Inferior parietal cortex (tissue), 1 donor: ENCODE results near the gene ADCY5.
A peak's percentile ranks its signal among the peaks of the same experiment; 100 is the strongest.

Experiments
- DNase-seq: peaks from one replicate; pipeline ENCODE4 v3.0.0-alpha.2; 2016; ENCODE audit errors: extremely low spot score

The ADCY5 gene

DNA sequence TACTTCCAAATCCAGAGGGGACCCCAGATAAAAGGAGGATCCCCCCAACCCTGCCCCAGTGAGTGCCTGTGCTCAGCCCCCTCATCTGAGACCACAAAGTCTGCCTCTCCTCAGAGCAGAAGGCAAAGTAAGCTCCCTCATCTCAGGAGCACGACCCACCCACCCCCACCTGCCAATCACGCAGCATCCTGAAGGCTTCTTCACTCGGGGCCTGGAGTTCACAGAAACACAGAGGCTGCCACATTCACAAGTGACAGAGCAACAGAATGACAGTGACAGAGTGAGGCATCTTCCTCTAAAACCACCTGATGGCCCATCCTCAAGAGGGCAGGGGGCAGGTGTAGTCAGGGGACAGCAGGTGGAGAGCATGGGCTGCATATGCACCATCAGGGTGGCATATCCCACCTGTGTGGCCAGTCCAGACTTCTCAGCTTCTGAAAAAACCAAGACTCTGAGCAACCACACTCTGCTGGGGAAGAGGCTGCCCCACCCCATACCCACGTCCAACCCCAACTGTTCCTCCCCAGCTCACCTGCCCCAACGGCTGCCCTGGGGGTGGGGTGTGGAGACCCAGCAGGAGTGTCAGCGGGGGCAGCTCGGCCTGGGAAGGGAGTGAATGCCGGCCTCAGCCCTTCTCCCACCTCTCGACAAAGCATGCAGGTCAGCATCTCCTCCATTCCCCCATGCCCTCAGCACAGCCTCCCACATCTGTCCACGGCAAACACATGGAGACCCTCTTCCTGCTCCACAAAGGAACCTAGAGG lies 19.3 kb downstream of the ADCY5 start:
- no peak for DNase-seq

DNA sequence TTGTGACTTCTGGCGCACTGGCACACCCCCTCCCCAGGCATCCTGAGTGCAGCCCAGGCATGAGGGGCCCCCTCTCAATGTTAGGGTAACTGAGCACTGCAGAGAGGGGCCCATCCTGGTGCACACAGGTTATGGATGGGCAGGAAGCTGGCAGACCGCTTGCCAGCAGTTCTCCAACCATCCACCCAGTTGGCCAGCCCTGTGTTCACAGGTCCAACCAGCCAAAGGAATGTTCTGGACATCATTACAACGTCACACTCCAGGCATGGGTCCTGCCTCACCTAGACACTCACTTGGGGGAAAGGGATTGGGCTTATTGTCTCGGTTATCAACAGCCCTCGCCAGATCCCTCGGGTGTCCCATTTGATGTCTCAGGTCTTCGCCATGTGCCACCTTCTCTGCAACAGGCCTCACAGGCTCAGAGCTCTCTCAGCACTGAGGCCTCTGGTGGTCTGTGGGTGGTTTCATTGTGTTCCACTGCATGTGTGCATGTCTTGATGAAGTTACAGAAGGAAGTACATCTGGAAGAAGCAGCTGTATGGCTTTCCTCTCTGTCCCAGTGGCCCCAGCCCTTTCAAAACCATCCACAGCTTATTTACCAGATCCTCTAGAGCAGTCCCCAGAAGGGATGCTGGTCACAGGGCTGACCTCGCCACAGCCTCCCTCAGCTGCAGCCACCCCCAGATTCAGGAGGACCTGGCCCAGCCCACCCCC lies 23.7 kb downstream of the ADCY5 start:
- DNase-seq, result no peak

DNA sequence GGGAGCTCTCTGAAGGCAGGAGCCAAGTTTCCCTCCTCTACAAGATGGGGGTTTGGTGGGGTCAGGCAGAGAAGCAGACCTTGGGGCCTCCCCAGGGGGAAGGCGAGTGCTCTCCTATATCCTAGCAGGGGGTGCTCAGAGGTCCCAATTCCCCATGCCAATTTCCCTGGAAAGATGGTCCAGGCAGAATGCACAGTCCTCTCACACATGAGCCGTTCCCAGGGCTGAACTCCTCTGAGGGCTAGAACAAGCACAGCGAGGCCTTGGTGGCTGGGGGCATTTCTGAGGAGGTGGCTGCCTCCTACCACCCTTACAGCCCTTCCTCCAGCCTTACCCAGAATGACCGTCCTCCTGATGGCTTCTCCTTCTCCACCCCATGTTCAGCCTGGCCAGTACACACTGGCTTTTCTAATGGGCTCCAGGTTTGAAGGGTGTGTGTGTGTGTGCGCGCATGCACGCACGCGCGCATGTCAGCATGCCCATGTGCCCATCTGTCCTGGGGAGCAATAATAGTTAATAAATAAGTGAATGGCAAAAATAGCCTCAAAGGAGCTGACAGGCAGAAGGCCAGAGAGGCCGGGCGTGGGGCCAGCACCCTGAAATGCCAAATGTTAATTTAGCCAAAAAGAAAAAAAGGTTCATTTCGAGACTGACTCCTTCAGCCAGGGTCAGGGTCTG lies 24.4 kb downstream of the ADCY5 start:
- no peak for DNase-seq

DNA sequence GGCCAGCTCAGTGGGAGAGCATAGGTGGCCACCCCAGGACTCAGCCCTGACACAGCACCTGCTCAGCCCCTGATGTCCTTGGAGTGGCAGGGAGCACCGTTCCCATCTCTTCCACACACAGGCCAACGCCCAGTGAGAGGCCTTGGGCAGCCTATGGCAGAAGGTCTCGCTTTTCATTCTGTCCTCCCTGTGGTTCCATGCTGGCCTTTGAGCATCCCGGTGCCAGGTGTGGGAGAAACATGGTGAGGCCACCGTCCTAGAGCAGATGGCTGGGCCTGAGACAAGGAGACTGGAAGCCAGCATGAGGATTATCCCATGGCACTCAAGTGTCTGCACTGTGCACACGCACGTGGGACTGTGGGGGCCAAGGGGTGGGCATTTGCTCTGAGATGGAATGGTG lies 25.1 kb downstream of the ADCY5 start:
- DNase-seq, result no peak

DNA sequence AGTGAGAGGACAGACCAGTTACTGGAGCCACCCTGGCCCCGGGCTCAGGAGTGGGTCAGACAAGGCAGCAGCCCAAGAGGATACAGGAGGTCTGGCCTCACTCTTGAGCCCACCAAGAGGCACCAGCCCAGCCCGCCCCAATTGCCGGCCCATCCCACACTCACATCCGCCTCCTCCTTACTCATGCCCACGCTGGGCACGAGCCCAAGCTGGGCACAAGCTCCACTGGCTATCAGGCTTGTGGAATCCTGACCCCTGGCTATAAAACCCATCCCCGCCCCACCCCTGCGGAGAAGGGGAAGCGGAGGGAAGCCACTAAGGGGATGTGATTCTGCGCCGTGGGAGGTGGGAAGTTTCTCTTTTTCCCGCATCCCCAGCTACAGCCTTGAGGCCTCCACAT lies 25.9 kb downstream of the ADCY5 start:
- DNase-seq, result no peak

DNA sequence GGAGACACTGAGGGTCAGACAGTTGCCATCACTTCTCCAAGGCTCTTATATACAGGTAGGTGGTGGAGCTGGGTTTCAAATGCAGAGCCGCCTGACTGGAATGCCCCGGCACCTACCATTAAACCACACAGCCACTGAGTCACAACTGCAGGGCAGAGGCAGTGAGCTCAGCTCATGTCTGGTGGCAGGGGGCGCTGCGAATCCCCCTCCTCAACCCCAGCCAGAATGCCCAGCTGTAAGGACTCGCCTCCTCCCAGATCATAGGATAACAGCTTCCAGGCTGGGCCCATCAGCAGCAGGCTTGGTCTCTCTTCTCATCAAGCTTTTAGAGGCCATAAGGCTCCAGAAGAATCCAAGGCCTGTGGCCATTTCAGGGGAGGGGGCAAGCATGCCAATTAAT lies 26.4 kb downstream of the ADCY5 start:
- DNase-seq, result no peak

DNA sequence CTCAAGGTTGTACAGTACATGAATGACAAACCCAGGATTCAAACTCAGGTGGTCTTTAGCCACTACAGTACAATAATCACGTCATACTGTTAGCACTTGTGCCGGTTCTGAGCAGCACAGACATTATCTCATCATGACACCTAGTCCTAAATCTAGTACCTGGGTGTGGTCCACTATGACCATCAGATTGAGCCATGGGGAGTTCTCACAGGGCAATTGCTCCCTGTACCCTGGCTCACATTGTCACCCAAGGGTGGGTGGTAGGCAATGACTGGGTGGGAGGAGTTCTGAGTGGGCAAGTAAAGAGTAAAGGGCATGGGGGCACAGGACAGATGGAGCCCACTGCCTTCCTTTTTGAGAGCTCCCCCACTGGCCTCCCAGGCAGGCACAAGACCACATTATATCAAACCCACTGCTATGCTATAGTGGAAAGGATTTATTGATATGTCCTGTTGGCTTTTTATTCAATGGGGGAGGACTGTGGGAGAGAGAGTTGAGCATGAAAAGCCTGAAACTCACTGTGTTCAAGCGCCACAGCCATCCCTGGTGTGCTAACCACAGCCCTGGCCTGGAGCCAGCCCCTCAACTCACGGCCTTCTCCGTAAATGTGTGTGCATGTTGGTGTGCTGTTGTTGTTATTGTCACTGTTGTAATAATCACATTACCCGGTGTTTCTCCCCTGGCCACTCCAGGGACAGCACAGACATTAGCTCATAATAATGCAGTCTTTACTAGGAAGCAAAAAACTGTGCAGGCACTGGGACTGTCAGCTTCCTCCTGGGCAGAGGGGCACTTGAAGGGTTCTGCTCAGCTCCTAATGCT lies 27.3 kb downstream of the ADCY5 start:
- no peak for DNase-seq

DNA sequence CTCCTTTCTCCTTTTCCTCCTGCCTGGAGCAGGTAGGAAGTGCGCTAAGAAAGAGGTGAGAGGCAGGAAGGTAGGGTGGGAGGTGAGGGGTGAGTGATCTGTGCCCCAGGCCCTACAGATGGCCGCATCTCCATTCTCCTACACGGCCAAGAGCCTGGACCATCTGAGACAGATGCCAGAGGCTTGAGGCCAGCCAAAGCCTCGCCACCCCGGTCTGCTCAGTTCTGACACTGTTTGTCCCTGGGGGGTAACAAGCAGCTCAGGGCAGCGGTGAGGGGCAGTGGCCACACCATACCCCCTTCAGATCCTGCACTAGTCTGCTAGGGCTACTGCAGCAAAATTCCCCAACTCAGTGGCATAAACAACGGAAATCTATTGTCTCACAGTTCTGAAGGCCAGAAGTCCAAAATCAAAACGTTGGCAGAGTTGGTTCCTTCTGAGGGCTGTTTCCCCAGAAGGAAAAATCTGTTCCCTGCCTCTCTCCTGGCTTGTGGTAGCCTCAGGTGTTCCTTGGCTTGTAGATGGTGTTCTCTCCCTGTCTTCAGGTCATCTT lies 28.4 kb downstream of the ADCY5 start:
- no peak for DNase-seq

DNA sequence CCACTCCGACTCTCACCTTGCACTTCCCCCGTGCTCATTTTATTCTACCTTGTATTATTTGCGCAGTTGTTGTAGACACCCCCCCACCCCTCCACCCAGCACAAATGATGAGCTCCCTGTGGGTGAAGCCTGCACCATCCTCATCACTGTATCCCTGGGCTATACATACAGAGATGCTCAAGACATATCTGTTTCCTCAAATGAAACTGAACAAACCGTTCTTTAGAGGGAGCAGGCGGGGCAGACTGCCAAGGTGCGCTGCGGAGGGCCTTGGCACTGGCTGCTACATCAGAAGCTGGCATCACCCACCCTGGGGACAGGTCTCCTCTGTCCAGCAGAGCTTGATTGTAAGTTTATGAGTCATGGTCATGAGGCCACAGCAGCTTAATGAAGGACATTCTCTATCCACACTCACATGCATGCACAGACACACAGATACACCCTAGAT lies 29.0 kb downstream of the ADCY5 start:
- DNase-seq, result peak; percentile 77

DNA sequence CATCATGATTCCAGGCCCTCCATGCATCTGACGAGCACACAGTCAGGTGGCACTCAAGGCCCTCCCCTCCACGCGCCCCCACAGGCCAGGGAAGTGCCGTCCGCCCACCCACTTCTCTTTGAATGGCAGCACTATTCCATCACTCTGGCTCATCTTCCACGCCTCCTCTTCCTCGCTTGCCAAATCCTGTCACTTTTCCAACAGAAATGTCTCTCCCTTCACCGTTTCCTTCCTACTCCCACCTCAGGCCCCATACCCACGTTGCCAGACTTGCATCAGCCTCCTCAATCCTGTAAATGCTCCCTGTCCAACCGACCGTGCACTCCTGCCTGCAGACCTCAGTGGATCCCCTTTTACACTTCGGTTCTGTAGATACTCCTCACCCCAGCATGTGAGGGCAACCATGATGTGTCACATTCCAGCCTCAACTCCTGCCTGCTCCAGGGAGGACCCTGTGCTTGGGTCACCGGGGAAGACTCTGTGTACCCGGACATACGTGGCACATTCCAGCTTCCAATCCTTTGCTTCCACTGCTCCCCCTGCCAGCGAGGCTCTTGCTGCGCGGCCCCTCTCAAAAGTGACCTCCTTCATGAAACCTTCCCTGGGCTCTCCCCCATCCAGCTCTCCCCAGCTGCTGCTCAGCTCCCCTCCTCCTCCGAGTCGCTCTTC lies 29.6 kb downstream of the ADCY5 start:
- no peak for DNase-seq

DNA sequence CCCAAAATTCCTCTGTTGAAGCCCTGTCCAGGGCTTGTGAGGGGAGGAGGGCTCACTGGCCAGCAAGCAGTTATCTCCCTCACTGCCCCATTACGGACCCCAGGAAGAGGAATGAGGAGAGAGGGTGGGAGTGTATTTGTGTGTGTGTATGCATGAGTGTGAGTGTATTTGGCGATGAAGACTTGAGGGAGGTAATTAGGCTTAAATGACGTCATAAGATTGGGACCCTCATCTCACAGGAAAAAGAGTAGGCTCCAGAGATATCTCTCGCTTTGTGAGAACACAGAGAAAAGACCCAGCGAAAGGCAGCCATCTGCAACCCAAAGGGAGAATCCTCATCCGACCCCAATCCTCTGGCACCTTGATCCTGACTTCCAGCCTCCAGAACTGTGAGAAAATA lies 32.2 kb downstream of the ADCY5 start:
- no peak for DNase-seq

DNA sequence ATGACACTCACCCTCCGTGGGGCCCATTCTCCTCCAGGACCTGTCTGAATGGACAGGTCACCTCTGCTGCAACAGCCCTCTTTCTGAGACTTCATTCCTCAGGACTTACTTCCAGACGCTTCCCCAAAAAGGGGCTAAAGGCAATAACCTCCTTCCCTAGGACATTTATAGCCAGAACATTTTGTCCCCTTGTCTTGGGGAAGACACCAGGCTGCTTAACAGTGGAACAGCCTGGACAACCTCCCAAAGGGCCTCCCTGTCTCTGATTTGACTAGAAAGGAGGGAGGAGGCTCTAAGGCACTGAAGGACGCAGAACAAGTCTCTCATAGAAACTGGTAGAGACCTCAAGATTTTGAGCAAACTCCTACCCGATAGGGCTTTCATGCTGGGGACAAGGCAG lies 32.7 kb downstream of the ADCY5 start:
- no peak for DNase-seq

DNA sequence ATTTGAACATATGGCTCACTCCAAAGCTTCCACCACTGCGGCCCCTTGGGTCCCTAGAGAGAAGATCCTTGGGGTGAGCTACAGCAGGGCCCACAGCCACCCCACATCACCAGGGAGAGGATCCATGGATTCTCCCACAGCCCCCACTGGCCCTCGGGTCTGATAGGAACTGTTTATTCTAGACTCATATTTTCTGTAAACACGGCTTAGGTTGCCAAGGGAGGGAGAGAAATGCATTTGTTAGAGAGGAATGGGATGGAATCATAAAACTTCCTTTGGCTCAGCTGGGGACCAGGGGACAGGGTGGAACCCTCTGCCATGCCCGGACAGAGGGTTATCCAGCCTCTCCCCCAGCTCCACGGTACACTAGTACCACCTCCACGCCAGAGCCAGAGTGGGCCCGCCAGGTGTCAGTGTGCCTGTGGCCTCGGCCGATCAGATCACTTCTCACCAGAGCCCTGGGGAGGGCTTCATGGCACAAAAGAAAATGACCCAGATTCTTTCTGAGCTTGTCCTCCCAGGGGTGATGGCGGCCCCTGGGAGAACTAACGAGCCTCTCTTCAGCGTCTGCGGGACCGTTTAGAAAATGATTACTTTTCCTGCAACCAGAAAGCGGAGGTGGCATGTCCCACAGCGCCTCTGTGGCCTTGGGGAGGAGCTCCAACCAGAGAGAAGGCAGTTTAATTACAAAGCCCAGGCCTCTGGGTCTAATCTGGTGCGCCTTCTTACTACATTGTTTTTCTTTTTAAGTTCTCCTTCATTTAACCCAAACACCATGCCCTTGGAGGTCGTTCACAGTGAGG lies 33.7 kb downstream of the ADCY5 start:
- no peak for DNase-seq

DNA sequence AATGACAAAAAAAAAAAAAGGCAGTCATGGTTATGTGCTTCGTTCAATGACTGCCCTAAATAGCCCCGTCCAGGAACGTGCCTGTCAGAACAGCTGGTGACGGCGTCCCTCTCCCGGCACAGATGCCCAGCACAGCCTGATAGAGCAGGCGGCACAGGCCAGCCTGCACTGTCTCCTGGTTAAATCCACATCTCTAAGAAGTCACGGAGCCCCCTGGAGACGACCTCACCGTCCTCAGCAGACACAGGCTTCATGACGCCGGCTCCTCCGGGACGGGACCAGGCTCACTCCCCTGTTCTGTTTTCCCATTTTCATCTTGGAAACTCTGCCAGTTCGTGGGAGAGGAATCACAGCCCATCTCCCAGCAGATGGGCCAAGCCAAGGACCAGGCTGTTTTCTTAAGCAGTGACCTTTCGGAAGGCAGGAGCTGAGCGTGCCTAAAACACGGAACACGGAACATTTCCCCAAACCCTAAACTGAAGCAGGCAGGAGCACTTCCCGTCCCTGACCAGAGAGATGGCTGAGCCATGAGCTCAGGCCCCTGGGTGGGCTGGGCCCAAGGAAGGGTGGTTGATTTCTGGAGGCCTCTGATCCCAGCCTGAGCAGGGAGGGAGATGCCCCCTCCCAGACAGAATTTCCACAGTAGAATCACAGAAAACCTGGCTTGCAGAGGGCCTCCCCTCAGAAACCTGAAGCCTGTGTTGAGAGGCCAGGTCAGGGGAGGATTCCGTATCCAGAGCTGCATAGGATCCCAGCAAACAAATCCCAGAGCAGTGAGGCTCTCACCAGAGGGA lies 35.9 kb downstream of the ADCY5 start:
- DNase-seq, result no peak

DNA sequence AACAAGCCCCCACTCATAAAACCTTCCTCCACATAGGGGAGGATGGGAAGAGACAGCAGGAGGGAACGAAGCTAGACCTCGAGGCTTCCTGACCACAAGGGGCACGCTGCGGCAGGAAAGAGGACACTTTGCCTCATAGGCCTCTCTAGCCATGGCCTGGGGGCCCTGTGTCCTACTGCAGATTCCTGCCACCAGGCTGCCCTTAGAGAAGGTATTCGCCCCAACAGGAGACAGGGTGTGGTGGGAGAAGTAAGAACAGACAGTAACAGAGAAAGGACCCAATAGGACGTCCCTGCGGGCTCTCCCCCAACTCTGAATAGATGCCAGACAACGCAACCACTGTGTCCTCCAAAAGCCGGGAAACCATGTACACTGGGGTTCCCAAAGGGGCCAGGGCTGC lies 36.8 kb downstream of the ADCY5 start:
- no peak for DNase-seq

DNA sequence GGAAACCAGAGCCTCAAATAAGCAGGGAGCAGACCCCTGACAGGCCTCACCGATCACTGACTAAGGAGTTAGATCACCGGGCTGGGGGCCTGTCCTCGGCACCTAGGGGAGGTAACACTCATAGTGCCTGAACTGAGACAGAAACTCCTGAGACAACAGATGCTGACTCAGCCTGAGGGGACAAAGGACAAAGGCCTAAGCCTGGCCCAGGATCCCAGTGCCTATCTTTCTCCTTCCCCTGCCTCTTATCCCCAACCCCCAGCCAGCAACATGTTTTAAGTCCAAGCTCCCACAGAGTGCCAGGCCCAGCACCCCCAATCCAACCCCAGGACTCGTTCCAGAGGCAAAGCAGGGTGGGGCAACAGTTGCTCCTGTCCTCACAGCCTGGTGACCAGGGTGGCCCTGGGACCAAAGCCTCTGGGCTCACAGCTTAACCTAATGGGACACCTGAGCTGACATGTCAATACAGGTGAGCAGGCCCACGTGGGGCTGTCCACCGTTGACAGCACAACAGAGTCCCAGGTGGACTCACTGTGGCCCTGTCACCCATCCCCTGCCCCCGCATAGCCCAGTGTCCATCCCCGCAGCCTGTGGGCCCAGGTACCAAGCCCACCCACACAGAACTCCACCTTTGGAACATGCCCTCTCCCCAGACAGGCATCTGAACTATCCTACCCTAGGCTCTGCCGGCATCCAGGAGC lies 37.4 kb downstream of the ADCY5 start:
- DNase-seq, result no peak

DNA sequence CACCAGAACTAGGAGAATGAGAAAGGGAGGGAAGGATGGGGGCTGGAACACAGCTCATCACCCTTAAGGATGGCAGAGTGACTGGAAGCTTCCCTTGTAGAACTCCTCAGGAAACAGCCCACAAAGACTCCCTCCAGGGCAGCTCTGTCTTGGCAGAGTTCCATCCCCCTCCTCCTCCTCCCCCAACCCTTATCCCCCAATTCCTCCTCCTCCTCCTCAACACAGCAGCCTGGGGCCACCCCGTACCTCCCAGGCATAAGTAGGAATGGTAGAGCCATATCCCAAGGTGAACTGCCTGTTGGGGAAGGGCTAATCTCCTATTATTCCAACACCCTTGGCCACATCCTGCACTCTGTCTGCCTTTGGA lies 38.8 kb downstream of the ADCY5 start:
- no peak for DNase-seq

DNA sequence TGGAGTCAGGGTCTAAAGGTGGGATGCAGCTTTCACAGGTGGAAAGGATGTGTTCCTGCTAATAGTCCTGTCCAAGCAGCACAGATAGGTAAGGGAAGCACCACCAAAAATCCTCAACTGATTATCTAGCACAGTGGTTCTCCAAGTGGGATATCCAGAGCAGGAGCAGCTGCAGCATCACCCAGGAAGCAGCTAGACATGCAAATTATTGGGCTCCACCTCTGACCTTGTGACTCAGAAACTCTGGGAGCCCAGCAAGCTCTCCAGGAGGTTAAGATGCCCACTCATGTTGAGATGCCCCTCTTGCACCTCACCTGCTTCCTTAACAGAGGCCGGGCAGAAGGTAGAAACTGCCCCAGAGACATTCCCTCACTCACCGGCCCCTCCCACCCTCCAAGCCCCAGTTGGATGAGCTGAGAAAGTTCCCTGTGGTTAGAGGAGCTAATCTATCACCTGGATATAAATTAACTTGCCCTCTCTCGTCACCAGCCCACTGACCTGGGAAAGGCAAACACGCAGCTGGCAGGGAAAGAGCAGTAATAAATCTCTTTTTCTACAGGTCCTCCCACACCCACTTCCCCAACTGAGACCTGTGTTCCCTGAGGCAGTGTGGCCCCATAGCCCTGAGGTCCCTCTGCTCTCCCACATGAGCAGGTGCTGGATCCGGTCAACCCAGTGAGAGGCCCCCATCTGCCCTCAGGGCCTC lies 39.3 kb downstream of the ADCY5 start:
- DNase-seq, result no peak
